GM23338 (cell line): ENCODE results near the gene MYO1D. TPM values are rescaled to one million over a fixed set of nuclear protein-coding genes. Genes with fewer than 3 reads are reported as not detected.

Experiments
- ATAC-seq: fragments of 200-7000 bp; cut with Tn5 transposase; 3 replicates; pipeline ENCODE4 v1.9.1; 2020
- DNase-seq: peaks from one replicate; pipeline ENCODE4 v3.0.0-alpha.2; 2015; ENCODE audit warnings: low spot score
- H2AFZ ChIP-seq: fragments of 200-600 bp; sonication (generic); 2 replicates; pipeline ENCODE4 v1.8.0; 2016; ENCODE audit warnings: antibody characterized with exemption, mild to moderate bottlenecking, moderate library complexity
- H3F3A ChIP-seq: fragments of 200-600 bp; sonication (generic); replicated peaks from 2 replicates; pipeline ENCODE4 v1.8.0; 2017; ENCODE audit warnings: antibody characterized with exemption, mixed run types, low read depth
- H3K27ac ChIP-seq: fragments of 200-600 bp; sonication (generic); 2 replicates; pipeline ENCODE4 v1.6.1; 2016; ENCODE audit warnings: low read depth
- H3K27me3 ChIP-seq: fragments of 200-600 bp; sonication (generic); 2 replicates; pipeline ENCODE4 v1.8.0; 2016; ENCODE audit warnings: mild to moderate bottlenecking, mixed run types, moderate library complexity; ENCODE audit not compliant: insufficient read depth
- H3K36me3 ChIP-seq: fragments of 200-600 bp; sonication (generic); 2 replicates; pipeline ENCODE4 v1.8.0; 2016; ENCODE audit warnings: mild to moderate bottlenecking; ENCODE audit not compliant: insufficient read depth
- H3K4me1 ChIP-seq: fragments of 200-600 bp; sonication (generic); 2 replicates; pipeline ENCODE4 v1.8.0; 2016; ENCODE audit warnings: mild to moderate bottlenecking, moderate library complexity; ENCODE audit not compliant: insufficient read depth
- H3K4me2 ChIP-seq: fragments of 200-600 bp; sonication (generic); 2 replicates; pipeline ENCODE4 v1.7.1; 2017; ENCODE audit warnings: mixed run types
- H3K4me3 ChIP-seq: fragments of 200-600 bp; sonication (generic); 2 replicates; pipeline ENCODE4 v1.6.1; 2016; ENCODE audit warnings: mixed run types
- H3K79me2 ChIP-seq: fragments of 200-600 bp; sonication (generic); replicated peaks from 2 replicates; pipeline ENCODE4 v1.8.0; 2017; ENCODE audit warnings: mild to moderate bottlenecking; ENCODE audit not compliant: insufficient read depth
- H3K9me2 ChIP-seq: fragments of 200-600 bp; sonication (generic); 2 replicates; pipeline ENCODE4 v1.8.0; 2017; ENCODE audit not compliant: insufficient read depth
- H4K20me1 ChIP-seq: fragments of 200-600 bp; sonication (generic); replicated peaks from 2 replicates; pipeline ENCODE4 v1.8.0; 2017; ENCODE audit warnings: mild to moderate bottlenecking; ENCODE audit not compliant: insufficient read depth
- H3K27ac Mint-ChIP-seq: 2 replicates; pipeline ENCODE4 v1.8.0; 2020; ENCODE audit warnings: inconsistent platforms, mild to moderate bottlenecking, moderate library complexity, mixed read lengths
- H3K27me3 Mint-ChIP-seq: 3 replicates; pipeline ENCODE4 v1.8.0; 2022; ENCODE audit warnings: low read depth, mild to moderate bottlenecking, moderate library complexity, mixed read lengths, inconsistent platforms; ENCODE audit not compliant: insufficient read depth, poor library complexity
- H3K36me3 Mint-ChIP-seq: 3 replicates; pipeline ENCODE4 v1.8.0; 2021; ENCODE audit warnings: low read depth, mild to moderate bottlenecking, inconsistent platforms, moderate library complexity, mixed read lengths
- H3K4me1 Mint-ChIP-seq: 3 replicates; pipeline ENCODE4 v1.8.0; 2020; ENCODE audit warnings: mild to moderate bottlenecking, inconsistent platforms, mixed read lengths
- H3K4me3 Mint-ChIP-seq: 3 replicates; pipeline ENCODE4 v1.8.0; 2021; ENCODE audit warnings: moderate library complexity, mild to moderate bottlenecking, inconsistent platforms, mixed read lengths
- H3K9me3 Mint-ChIP-seq: 3 replicates; pipeline ENCODE4 v1.8.0; 2020; ENCODE audit warnings: moderate library complexity, mild to moderate bottlenecking, inconsistent platforms, mixed read lengths
- CREB1 ChIP-seq: fragments of 250-450 bp; sonication (Bioruptor Pico); IDR thresholded peaks from 2 replicates; pipeline ENCODE4 v1.5.0; 2020; ENCODE audit warnings: low read depth, mild to moderate bottlenecking, moderate library complexity
- ETS1 ChIP-seq: IDR thresholded peaks from 2 replicates; pipeline ENCODE4 v1.6.1; 2016; ENCODE audit warnings: antibody characterized with exemption
- EZH2phosphoT487 ChIP-seq: fragments of 200-600 bp; sonication (generic); IDR thresholded peaks from one replicate; pipeline ENCODE4 v1.8.1; 2018; ENCODE audit warnings: antibody characterized with exemption; ENCODE audit not compliant: unreplicated experiment
- JUNB ChIP-seq: IDR thresholded peaks from one replicate; pipeline ENCODE4 v1.6.1; 2016; ENCODE audit warnings: antibody characterized with exemption; ENCODE audit not compliant: unreplicated experiment
- POLR2AphosphoS5 ChIP-seq: IDR thresholded peaks from 2 replicates; pipeline ENCODE4 v1.6.1; 2016; ENCODE audit warnings: antibody characterized with exemption, low read depth
- REST ChIP-seq: IDR thresholded peaks from one replicate; pipeline ENCODE4 v1.6.1; 2018; ENCODE audit warnings: antibody characterized with exemption; ENCODE audit not compliant: unreplicated experiment
- ZNF114 ChIP-seq: fragments of 250-450 bp; sonication (Bioruptor Pico); IDR thresholded peaks from 2 replicates; pipeline ENCODE4 v1.5.0; 2020; ENCODE audit warnings: mild to moderate bottlenecking, moderate library complexity
- ZNF331 ChIP-seq: fragments of 250-450 bp; sonication (Bioruptor Pico); IDR thresholded peaks from 2 replicates; pipeline ENCODE4 v1.5.0; 2020; ENCODE audit warnings: low read depth, mild to moderate bottlenecking, moderate library complexity
- ZNF462 ChIP-seq: fragments of 250-450 bp; sonication (Bioruptor Pico); IDR thresholded peaks from 2 replicates; pipeline ENCODE4 v1.5.0; 2020; ENCODE audit warnings: mild to moderate bottlenecking, moderate library complexity
- polyA plus RNA-seq: library from polyadenylated mRNA; unstranded; fragments of >200 nt; fragmentation: Nextera tagmentation; extraction: Ambion mirVana; gene quantifications from 2 replicates; pipeline ENCODE4 v1.2.1, GENCODE V29; 2016
- total RNA-seq: library from RNA; depleted of rRNA; stranded (reverse); fragments of >200 nt; shearing (Covaris generic); gene quantifications from 2 replicates; pipeline ENCODE4 v1.2.3, GENCODE V29; 2014

The MYO1D gene
- total and polyA plus RNA-seq, 2 experiments from 2014 or later: 8.6 to 28.6 TPM

- TF ChIP-seq REST: no peak
- TF ChIP-seq JUNB: no peak
- no peak for TF ChIP-seq CREB1
- TF ChIP-seq ZNF462 (CRISPR knock-in tag): no peak
- no peak for TF ChIP-seq ZNF114 (CRISPR knock-in tag)
These were observed 144.0 kb downstream of the MYO1D start (continued) for GRCh38 chr17:32732900-32733299.

GRCh38 chr17:32732296-32732642 lies 144.7 kb downstream of the MYO1D start:
- Mint-ChIP-seq H3K27me3 (peaks cover 2% of the 10 kb centered on the region), H3K4me3 (no peak overlapping the region), H3K27ac (no peak overlapping the region), H3K9me3 (peaks cover 18% of the 10 kb centered on the region), H3K4me1 (no peaks in the 10 kb centered on the region), H3K36me3 (peaks cover 39% of the 10 kb centered on the region)
- H4K20me1 ChIP-seq: no peaks in the 10 kb centered on the region
- H3K4me1 ChIP-seq: no peaks in the 10 kb centered on the region
- H3K27me3 ChIP-seq: no peaks in the 10 kb centered on the region
- no peaks in the 10 kb centered on the region for H3K9me2 ChIP-seq
- H3K27ac ChIP-seq: no peak overlapping the region
- no peaks in the 10 kb centered on the region for H3K79me2 ChIP-seq
- H3K4me2 ChIP-seq: no peak overlapping the region
- ATAC-seq (no peak), DNase-seq (no peak)
- no peak overlapping the region for H3K4me3 ChIP-seq
- 0 out of 2 replicates have a peak, but pooled peaks cover 6% of the 10 kb centered on the region for H3K36me3 ChIP-seq
- no peak overlapping the region for H2AFZ ChIP-seq
- no peaks in the 10 kb centered on the region for H3F3A ChIP-seq
- TF ChIP-seq ETS1 (no peak), ZNF114 (CRISPR knock-in tag) (no peak), ZNF331 (CRISPR knock-in tag) (no peak), JUNB (no peak), POLR2AphosphoS5 (no peak), REST (no peak), EZH2phosphoT487 (no peak)
